ENCODE data around the gene PPP6R3.

The PPP6R3 gene

DNA sequence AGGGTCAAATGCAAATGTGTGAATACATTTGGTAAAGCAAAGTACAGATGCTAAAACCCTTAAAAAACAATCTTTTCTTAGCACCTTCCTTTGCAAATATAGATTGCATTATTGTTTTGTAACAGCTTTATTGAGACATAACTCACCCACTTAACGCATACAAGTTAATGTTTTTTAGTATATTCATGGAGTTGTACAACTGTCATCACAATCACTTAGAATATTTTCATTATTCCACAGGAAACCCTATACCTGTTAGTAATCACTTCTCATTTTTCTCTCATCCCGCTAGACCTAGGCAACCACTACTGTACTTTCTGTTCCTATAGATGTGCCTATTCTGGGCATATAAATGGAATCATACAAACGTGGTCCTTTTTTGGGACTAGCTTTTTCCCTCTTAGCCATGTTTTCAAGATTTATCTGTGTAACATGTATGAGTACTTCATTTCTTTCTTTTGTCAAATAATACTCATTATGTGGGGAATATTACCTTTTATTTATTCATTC is 34.7 kb downstream of the PPP6R3 start:
- no peak for DNase-seq (ENCODE audit: low read depth in 3 of 3)

- DNase-seq (ENCODE audit: low read depth in 3 of 3) = no peak
Measured at GRCh38 chr11:68495872-68496271, 35.3 kb downstream of the PPP6R3 start.

GRCh38 chr11:68497761-68498160 is 37.2 kb downstream of the PPP6R3 start:
- DNase-seq (ENCODE audit: low read depth in 3 of 3) = no peak

DNA sequence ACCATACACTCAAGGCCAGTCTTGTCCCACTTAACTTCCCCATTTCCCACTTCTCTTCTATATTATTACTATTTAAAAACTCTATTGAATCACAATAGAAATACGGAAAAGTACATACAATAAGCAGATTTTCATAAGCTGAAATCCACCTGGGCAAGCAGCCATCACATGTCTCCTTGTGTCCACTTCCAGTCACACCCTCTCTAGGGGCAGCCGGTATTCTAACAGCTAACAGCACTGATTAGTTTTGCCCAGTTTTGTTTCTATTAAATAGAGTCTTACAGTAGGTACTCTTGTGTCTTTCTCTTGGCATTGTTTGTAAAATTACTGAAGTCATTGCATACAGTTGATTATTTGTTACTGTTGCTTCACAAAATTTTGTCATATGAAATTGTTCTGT is 37.8 kb downstream of the PPP6R3 start:
- DNase-seq (ENCODE audit: low read depth in 3 of 3) = no peak

- no peak for DNase-seq (ENCODE audit: low read depth in 3 of 3)
Measured at GRCh38 chr11:68498903-68499883, 38.6 kb downstream of the PPP6R3 start.

DNA sequence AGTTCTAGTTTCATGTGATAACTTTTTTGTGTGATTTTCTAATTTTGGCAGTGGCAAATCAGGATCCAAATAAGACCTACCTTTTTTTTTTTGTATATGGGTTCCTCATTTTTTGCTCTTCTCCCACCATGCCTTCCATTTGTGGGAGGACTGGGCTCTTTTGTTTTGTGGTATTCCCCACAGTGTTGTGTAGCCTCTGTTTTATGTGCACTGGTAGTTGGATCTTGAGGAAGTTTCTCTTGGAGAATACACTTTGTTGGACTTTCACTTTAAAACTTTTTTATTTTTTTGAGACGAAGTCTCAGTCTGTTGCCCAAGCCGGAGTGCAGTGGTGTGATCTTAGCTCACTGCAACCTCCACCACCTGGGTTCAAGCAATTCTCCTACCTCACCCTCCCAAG is 39.7 kb downstream of the PPP6R3 start:
- no peak for DNase-seq (ENCODE audit: low read depth in 3 of 3)

DNA sequence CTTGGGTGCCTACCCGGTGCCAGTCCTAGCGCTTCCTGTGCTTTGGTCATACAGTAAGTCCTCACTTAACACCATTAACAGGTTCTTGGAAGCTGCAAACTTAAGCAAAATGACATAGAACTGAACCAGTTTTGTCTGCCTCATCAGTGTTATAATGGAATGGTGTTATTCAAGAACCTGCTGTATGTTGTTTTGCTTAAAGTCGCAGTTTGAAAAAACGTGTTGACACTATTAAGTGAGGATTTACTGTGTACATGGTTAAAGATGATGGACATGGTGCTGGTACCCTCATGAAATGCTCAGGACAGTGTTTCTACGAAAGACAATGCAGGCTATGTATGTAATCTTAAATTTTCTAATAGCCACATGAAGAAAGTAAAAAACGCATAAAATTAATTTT is 41.3 kb downstream of the PPP6R3 start:
- no peak for DNase-seq (ENCODE audit: low read depth in 3 of 3)

GRCh38 chr11:68503251-68503687 is 42.7 kb downstream of the PPP6R3 start:
- DNase-seq (ENCODE audit: low read depth in 3 of 3) = no peak

- no peak for DNase-seq (ENCODE audit: low read depth in 3 of 3)
Measured at GRCh38 chr11:68503792-68504191, 43.2 kb downstream of the PPP6R3 start.

DNA sequence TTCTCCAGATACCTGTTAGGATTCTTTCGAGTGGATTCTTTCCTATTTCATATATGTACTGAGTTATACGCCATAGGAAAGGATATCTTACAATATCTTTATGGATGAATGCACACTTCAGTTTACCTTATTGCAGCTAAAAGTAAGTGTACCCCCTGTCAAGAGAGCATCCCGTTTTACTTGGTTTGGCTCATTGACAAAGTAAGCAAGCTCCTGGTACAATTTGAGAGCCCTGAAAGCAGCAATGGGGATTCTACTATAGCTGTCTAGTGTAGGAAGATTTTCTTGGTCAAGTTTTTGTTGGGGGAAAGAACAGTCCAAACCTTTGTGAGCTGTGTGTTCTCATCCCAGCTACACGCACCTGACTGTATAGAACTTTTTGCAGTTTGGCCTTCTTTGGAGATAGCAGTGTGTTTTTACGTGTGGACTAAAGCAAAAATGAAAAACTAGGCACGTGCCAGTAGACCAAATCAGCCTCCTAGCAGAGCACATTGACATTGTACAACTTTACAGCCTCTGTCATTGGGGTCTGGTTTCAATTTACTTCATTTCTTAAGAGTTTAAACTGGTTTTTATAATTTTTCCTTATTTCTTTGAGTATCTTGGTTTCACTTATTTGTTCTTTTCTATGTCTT is 44.0 kb downstream of the PPP6R3 start:
- no peak for DNase-seq (ENCODE audit: low read depth in 3 of 3)

GRCh38 chr11:68505596-68505995 is 45.0 kb downstream of the PPP6R3 start:
- DNase-seq (ENCODE audit: low read depth in 3 of 3) = no peak

GRCh38 chr11:68506908-68507307 is 46.4 kb downstream of the PPP6R3 start:
- no peak for DNase-seq (ENCODE audit: low read depth in 3 of 3)

DNA sequence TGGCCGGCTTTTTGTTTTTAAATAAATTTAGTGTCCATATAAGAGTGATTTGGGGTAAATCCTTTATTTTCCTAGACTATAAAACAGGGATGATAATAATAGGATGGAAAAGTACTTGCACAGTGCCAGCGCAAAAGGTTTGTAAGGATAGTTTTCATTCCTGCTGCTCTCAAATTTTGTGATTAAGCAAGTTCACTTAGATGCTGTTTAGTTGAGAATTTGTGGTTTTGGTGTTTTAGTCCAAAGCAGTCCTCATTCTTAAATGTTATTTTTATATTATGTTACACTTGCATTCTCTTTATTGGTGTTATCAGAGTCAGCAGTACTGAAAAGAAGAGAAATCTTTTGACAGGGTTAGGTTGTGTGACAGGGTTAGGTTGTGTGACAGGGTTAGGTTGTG is 47.9 kb downstream of the PPP6R3 start:
- no peak for DNase-seq (ENCODE audit: low read depth in 3 of 3)

- no peak for DNase-seq (ENCODE audit: low read depth in 3 of 3)
Measured at GRCh38 chr11:68509066-68509465, 48.5 kb downstream of the PPP6R3 start.

DNA sequence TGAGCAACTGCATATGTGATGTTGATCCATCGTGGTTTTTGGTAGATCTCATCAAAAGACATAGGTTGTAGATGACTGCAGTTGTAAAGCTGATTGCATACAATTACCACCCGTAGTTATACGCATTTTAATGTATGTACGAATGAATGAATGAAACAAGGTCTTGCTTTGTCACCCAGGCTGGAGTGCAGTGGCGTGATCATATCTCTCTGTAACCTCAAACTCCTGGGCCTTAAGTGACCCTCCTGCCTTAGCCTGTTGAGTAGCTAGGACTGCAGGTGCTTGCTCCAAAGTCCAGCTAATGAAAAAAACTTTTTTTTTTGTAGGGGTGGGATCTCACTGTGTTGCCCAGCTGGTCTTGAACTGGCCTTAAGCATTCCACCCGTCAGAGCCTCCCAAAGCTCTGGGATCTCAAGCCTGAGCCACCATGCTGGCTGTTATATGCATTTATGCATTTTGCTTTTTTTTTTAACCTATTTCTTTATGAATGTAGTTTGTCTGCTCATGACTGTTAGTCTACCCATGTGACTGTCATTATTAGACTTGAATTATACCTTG is 53.5 kb downstream of the PPP6R3 start:
- DNase-seq (ENCODE audit: low read depth in 3 of 3) = no peak

DNA sequence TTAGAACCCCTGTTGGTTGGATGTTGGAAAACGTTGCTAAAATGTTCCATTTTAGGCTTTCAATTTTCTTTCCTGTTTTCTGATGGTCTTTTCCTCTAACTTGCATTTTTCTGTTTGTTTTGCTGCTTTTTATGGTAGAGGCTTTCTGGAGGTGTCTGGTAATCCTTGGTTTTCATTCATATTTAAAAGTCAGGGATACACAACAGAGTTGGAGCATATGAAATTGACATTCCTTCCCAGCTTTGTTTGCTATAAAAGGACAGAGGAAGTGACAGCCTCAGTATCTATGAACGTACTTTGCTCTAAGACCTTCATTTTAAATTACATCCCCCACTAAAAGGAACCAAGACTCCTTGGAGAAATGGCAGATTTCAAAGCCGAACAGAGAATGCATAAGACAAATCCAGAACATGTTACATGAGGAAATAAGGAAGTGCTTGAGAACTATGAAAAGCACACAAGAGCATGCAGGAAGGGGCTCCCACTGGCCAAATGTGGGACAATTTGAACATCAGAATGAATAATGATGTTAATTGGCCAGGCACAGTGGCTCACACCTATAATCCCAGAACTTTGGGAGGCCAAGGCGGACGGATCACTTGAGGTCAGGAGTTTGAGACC is 56.7 kb downstream of the PPP6R3 start:
- DNase-seq (ENCODE audit: low read depth in 3 of 3) = no peak

- DNase-seq (ENCODE audit: low read depth in 3 of 3) = no peak
Measured at GRCh38 chr11:68518191-68518590, 57.6 kb downstream of the PPP6R3 start.

DNA sequence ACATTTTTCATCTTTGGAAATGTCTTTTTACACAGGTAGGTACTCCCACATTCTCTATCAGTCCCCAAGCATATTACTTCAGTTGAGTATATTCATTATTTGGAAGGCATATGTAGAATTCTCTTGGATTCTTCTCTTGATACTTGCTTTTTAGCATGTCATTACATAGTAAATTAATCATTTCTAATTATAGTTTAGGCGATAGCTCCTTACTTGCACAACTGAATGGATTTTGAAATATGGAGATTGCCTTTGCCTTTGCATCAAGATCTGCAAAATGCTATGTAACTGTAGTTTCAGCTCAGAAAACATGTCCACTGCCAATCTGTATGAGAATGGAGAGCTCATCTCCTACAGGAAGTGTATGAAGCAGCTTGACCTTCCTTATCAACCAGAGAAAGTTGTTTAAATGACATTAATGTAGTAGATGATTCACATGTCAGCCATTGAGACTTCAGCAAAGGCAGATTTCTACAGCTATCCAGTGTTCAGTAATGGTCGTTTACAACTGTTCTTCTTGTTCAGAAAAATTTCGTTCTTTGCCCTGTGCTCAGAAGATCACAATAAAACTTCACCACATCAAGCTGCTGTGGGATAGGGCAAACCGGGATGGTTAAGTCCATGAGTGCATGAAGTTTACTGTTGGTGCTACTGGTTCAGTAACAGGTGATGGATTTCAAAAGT is 61.6 kb downstream of the PPP6R3 start:
- DNase-seq (ENCODE audit: low read depth in 3 of 3) = no peak

DNA sequence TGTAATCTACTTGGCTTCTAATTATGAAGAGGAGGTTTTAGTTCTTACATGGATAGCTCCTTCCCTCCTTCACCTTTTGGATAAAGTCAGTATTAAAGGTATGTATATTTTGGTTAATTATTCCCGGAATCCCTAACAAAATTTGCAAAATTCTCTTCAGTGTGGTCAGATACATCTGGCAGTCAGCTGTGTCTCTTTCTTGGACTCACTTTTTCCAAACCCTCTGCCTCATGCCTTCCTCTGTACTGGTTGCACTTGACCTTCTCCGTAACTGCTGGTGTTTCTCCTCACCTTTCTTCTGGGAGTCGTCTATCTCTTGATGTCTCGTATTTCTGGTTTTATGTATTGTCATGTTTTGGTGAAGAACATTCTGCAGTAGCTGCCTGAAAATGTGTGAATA is 62.5 kb downstream of the PPP6R3 start:
- no peak for DNase-seq (ENCODE audit: low read depth in 3 of 3)

DNA sequence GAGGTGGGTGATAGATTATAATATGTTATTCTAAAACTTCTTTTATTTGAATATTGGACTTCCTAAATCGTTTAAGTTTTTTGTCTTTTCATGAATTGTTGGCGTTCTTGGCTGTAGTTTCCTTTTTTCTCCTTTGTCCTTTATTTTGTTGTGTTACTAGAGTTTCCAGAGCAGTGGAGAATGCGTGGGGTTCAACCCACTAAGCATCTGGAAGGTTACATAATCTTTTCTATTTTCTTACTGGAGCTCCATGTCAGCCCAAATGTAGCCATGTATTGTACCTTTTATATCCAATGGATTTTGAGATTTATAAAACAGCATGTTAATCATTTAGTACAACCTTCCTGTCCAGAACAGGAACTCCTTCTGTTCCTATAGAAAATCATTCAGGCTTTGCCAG is 63.2 kb downstream of the PPP6R3 start:
- no peak for DNase-seq (ENCODE audit: low read depth in 3 of 3)

GRCh38 chr11:68524213-68524612 is 63.7 kb downstream of the PPP6R3 start:
- DNase-seq (ENCODE audit: low read depth in 3 of 3) = no peak

- no peak for DNase-seq (ENCODE audit: low read depth in 3 of 3)
Measured at GRCh38 chr11:68524681-68525080, 64.1 kb downstream of the PPP6R3 start.
